ENCODE results near the gene TOX3. TPM values are rescaled to one million over a fixed set of nuclear protein-coding genes. Genes with fewer than 3 reads are reported as not detected.

The TOX3 gene
- total RNA-seq, 4 donors from 2014 or later: 10.9 to 32.6 (median 28.0) TPM

- Histone ChIP-seq H3K9me3 (no peaks in the 10 kb centered on the region), H3K27me3 (no peaks in the 10 kb centered on the region), H3K4me3 (no peak overlapping the region), H3K27ac (peak overlapping the region; percentile 13 to 60 (median 46)), H3K36me3 (no peaks in the 10 kb centered on the region), H3K4me1 (peaks cover 0 to 42% (median 9%) of the 10 kb centered on the region in 4 donors)
- TF ChIP-seq EP300 (IDR thresholded peaks at IDR 0.05; ENCODE audit: low read depth) (no peak), POLR2AphosphoS5 (IDR thresholded peaks at IDR 0.05) (no peak), CTCF (IDR thresholded peaks at IDR 0.05) (no peak), POLR2A (IDR thresholded peaks at IDR 0.05) (no peak)
- WGBS, 2 donors (ENCODE audit: low coverage in 1 of 2): 65 to 90% methylated on average over 4 of the region's 4 CpGs
- DNase-seq: no peak
- in situ Hi-C loops (cut with MboI; ENCODE audit: low pct_ligation_motif_present in 1 of 4, low pct_unique_long_range_greater_than_20kb in 1 of 4, low sequenced_read_pairs in 3 of 4): no loop called here
- intact Hi-C loops (cut with DNase I; ENCODE audit: low total_unique reads): no loop called here
Measured at GRCh38 chr16:52578829-52579498, 32.0 kb upstream of the TOX3 start.

GRCh38 chr16:52578007-52578828 lies 31.3 kb upstream of the TOX3 start:
- H3K27me3 ChIP-seq: no peaks in the 10 kb centered on the region
- H3K9me3 ChIP-seq: no peaks in the 10 kb centered on the region
- peaks cover 0 to 47% (median 11%) of the 10 kb centered on the region in 4 donors for H3K4me1 ChIP-seq
- WGBS, 2 donors (ENCODE audit: low coverage in 1 of 2): 39 to 55% methylated on average over 11 of the region's 11 CpGs
- in situ Hi-C loops (cut with MboI; ENCODE audit: low pct_ligation_motif_present in 1 of 4, low pct_unique_long_range_greater_than_20kb in 1 of 4, low sequenced_read_pairs in 3 of 4): no loop called here
- H3K27ac ChIP-seq: peak overlapping the region; percentile 13 to 60 (median 46)
- TF ChIP-seq POLR2A (IDR thresholded peaks at IDR 0.05): no peak
- intact Hi-C loops (cut with DNase I; ENCODE audit: low total_unique reads): no loop called here
- no peak overlapping the region for H3K4me3 ChIP-seq
- DNase-seq: no peak
- H3K36me3 ChIP-seq: no peaks in the 10 kb centered on the region

GRCh38 chr16:52577130-52577706 lies 30.3 kb upstream of the TOX3 start:
- no peak overlapping the region for H3K4me3 ChIP-seq
- H3K36me3 ChIP-seq: no peaks in the 10 kb centered on the region
- peak overlapping the region in 1 of 4 donors; percentile 36 for H3K27ac ChIP-seq
- in situ Hi-C loops (cut with MboI; ENCODE audit: low pct_ligation_motif_present in 1 of 4, low pct_unique_long_range_greater_than_20kb in 1 of 4, low sequenced_read_pairs in 3 of 4) (no loop called here), intact Hi-C loops (cut with DNase I; ENCODE audit: low total_unique reads) (no loop called here)
- 60 to 74% methylated on average over 1 to 9 of the region's 9 CpGs for WGBS, 2 donors (ENCODE audit: low coverage in 1 of 2)
- H3K4me1 ChIP-seq: peaks cover 8 to 57% (median 13%) of the 10 kb centered on the region in 4 donors
- no peaks in the 10 kb centered on the region for H3K9me3 ChIP-seq
- no peaks in the 10 kb centered on the region for H3K27me3 ChIP-seq
- TF ChIP-seq EP300 (IDR thresholded peaks at IDR 0.05; ENCODE audit: low read depth) (no peak), POLR2AphosphoS5 (IDR thresholded peaks at IDR 0.05) (no peak)
- no peak for DNase-seq

GRCh38 chr16:52573365-52574299 lies 26.7 kb upstream of the TOX3 start:
- Histone ChIP-seq H3K36me3 (no peaks in the 10 kb centered on the region), H3K9me3 (no peaks in the 10 kb centered on the region), H3K4me3 (no peak overlapping the region), H3K27ac (peak overlapping the region; percentile 84 to 88 (median 85)), H3K4me1 (peaks cover 8 to 54% (median 13%) of the 10 kb centered on the region in 4 donors), H3K27me3 (no peaks in the 10 kb centered on the region)
- in situ Hi-C loops (cut with MboI; ENCODE audit: low pct_ligation_motif_present in 1 of 4, low pct_unique_long_range_greater_than_20kb in 1 of 4, low sequenced_read_pairs in 3 of 4) (no loop called here), intact Hi-C loops (cut with DNase I; ENCODE audit: low total_unique reads) (no loop called here)
- DNase-seq: peak; percentile 63
- TF ChIP-seq EP300 (IDR thresholded peaks at IDR 0.05; ENCODE audit: low read depth) (no peak), POLR2A (IDR thresholded peaks at IDR 0.05) (no peak), CTCF (IDR thresholded peaks at IDR 0.05) (peak in 3 of 5 experiments; percentile 18 to 61 (median 41)), POLR2AphosphoS5 (IDR thresholded peaks at IDR 0.05) (peak in 2 of 3 donors; percentile 54 to 55)
- WGBS, 2 donors (ENCODE audit: low coverage in 1 of 2): 49 to 54% methylated on average over 4 to 7 of the region's 7 CpGs
